K562 (cell line): ENCODE data around the gene APOLD1. TPM values are rescaled to one million over a fixed set of nuclear protein-coding genes. Genes with fewer than 3 reads are reported as not detected.

Experiments used
- ARID1B ChIP-seq: fragments of 450-650 bp; IDR thresholded peaks from 2 replicates; pipeline ENCODE4 v1.6.1; 2016; ENCODE audit warnings: antibody characterized with exemption, mild to moderate bottlenecking, inconsistent platforms
- CTBP1 ChIP-seq: fragments of 450-650 bp; IDR thresholded peaks from 2 replicates; pipeline ENCODE4 v1.6.1; 2016; ENCODE audit warnings: borderline replicate concordance
- DPF2 ChIP-seq: fragments of 450-650 bp; IDR thresholded peaks from 2 replicates; pipeline ENCODE4 v1.6.1; 2016
- L3MBTL2 ChIP-seq: fragments of 450-650 bp; IDR thresholded peaks from 2 replicates; pipeline ENCODE4 v1.6.1; 2016; ENCODE audit warnings: mild to moderate bottlenecking, moderate library complexity
- RAD51 ChIP-seq: fragments of 450-650 bp; IDR thresholded peaks from 2 replicates; pipeline ENCODE4 v1.7.1; 2016; ENCODE audit warnings: low read depth, mild to moderate bottlenecking, borderline replicate concordance
- SMARCE1 ChIP-seq: fragments of 450-650 bp; IDR thresholded peaks from 2 replicates; pipeline ENCODE4 v1.7.1; 2016; ENCODE audit warnings: mild to moderate bottlenecking
- polyA plus RNA-seq, 8 experiments: library from polyadenylated mRNA; depleted of rRNA in 4 of 8; stranded (reverse) in 5 of 8; unstranded in 3 of 8; fragments of >200 nt; fragmentation: Nextera tagmentation in 2 of 8; fragmentation: Illumina TruSeq in 1 of 8; extraction: Ambion mirVana in 2 of 8; extraction: Trizol in 1 of 8; gene quantifications; 2 replicates each; pipeline versions ENCODE4 v1.2.1 to v1.2.3, GENCODE V29; 2011 to 2014; ENCODE audit warnings: inconsistent platforms in 1 of 8, missing spikeins in 1 of 8
- total RNA-seq, 7 experiments: library from RNA; depleted of rRNA in 6 of 7; stranded (reverse); fragments of >200 nt in 6 of 7; fragmentation: Illumina TruSeq in 2 of 7; extraction: Trizol in 2 of 7; gene quantifications; 2 replicates each; pipeline versions ENCODE4 v1.2.1 to v1.2.3, GENCODE V29; 2011 to 2021; ENCODE audit warnings: low replicate concordance in 1 of 7
- TF ChIP-seq, protein P1 (sequence below), 2 experiments: fragments of 450-650 bp; formaldehyde crosslinking in 1 of 2; IDR thresholded peaks; 2 replicates each; pipeline versions ENCODE4 v1.4.0 to v1.6.1; 2014 to 2020; ENCODE audit warnings: mild to moderate bottlenecking in 2 of 2, borderline replicate concordance in 1 of 2, low read depth in 1 of 2
- TF ChIP-seq, protein P2 (sequence below): fragments of 150-350 bp; IDR thresholded peaks from 2 replicates; pipeline ENCODE4 v1.6.1; 2014; ENCODE audit warnings: low read depth, mild to moderate bottlenecking, low read length, borderline replicate concordance
- TF ChIP-seq, protein P3 (sequence below), 2 experiments: fragments of 450-650 bp in 1 of 2; sonication (generic) in 1 of 2; formaldehyde crosslinking in 1 of 2; IDR thresholded peaks in 1 of 2; conservative IDR thresholded peaks in 1 of 2; 2 replicates each; pipeline versions ENCODE4 v1.6.1 to v1.8.1; 2016 to 2023; ENCODE audit warnings: mild to moderate bottlenecking in 2 of 2, moderate library complexity in 2 of 2, inconsistent platforms in 1 of 2, missing genetic modification reagents in 1 of 2
- TF ChIP-seq, protein P4 (sequence below), 2 experiments: fragments of 200-800 bp in 1 of 2; sonication (Bioruptor generic) in 1 of 2; sonication (generic) in 1 of 2; formaldehyde crosslinking in 1 of 2; IDR thresholded peaks in 1 of 2; conservative IDR thresholded peaks in 1 of 2; 2 replicates each; pipeline versions ENCODE4 v1.5.0 to v1.6.1; 2016 to 2020; ENCODE audit warnings: missing compliant biosample characterization in 1 of 2, missing genetic modification characterization in 1 of 2, missing genetic modification reagents in 1 of 2

Gene APOLD1
- total and polyA plus RNA-seq, 9 of the 15 experiments (the other 6 are each of a cell fraction or from before 2014, with no cell fraction given), result 0.28 to 1.1 (median 0.61) TPM

DNA sequence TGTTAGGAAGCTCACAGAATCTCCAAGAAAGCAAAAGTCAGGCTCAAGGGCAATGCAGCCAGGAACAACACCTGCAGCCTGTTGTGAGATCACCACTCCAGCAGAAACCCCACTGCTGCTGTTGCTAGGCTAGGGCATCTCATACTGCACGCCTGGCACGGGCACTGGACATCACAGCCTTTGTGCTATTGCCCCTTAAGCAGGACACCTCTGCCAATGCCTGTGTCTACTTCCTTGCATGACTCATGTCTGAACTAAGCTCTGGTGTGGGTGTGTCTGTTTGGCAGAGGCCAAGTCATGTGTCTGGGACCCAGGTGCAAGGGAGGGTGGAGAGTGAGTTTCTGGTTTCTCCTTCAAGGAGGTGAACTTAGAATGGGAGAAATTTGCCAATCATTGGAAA, 17.7 kb downstream of the APOLD1 start (continued):
- TF ChIP-seq, protein P1, sequence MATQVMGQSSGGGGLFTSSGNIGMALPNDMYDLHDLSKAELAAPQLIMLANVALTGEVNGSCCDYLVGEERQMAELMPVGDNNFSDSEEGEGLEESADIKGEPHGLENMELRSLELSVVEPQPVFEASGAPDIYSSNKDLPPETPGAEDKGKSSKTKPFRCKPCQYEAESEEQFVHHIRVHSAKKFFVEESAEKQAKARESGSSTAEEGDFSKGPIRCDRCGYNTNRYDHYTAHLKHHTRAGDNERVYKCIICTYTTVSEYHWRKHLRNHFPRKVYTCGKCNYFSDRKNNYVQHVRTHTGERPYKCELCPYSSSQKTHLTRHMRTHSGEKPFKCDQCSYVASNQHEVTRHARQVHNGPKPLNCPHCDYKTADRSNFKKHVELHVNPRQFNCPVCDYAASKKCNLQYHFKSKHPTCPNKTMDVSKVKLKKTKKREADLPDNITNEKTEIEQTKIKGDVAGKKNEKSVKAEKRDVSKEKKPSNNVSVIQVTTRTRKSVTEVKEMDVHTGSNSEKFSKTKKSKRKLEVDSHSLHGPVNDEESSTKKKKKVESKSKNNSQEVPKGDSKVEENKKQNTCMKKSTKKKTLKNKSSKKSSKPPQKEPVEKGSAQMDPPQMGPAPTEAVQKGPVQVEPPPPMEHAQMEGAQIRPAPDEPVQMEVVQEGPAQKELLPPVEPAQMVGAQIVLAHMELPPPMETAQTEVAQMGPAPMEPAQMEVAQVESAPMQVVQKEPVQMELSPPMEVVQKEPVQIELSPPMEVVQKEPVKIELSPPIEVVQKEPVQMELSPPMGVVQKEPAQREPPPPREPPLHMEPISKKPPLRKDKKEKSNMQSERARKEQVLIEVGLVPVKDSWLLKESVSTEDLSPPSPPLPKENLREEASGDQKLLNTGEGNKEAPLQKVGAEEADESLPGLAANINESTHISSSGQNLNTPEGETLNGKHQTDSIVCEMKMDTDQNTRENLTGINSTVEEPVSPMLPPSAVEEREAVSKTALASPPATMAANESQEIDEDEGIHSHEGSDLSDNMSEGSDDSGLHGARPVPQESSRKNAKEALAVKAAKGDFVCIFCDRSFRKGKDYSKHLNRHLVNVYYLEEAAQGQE (IDR thresholded peaks at IDR 0.05; ENCODE audit: borderline replicate concordance), result 0 out of 2 replicates have a peak, but pooled peaks have one; percentile 3
- TF ChIP-seq, protein P1 (CRISPR knock-in tag; IDR thresholded peaks at IDR 0.05; ENCODE audit: low read depth), result no peak
- TF ChIP-seq DPF2 (peak; percentile 74), RAD51 (peak; percentile 48; the same call in 1 of the 2 replicates), CTBP1 (peak; percentile 36; the same call in 1 of the 2 replicates), ARID1B (peak; percentile 46), L3MBTL2 (peak; percentile 29; the same call in 1 of the 2 replicates), SMARCE1 (peak; percentile 36; the same call in 1 of the 2 replicates)
- TF ChIP-seq, protein P2, sequence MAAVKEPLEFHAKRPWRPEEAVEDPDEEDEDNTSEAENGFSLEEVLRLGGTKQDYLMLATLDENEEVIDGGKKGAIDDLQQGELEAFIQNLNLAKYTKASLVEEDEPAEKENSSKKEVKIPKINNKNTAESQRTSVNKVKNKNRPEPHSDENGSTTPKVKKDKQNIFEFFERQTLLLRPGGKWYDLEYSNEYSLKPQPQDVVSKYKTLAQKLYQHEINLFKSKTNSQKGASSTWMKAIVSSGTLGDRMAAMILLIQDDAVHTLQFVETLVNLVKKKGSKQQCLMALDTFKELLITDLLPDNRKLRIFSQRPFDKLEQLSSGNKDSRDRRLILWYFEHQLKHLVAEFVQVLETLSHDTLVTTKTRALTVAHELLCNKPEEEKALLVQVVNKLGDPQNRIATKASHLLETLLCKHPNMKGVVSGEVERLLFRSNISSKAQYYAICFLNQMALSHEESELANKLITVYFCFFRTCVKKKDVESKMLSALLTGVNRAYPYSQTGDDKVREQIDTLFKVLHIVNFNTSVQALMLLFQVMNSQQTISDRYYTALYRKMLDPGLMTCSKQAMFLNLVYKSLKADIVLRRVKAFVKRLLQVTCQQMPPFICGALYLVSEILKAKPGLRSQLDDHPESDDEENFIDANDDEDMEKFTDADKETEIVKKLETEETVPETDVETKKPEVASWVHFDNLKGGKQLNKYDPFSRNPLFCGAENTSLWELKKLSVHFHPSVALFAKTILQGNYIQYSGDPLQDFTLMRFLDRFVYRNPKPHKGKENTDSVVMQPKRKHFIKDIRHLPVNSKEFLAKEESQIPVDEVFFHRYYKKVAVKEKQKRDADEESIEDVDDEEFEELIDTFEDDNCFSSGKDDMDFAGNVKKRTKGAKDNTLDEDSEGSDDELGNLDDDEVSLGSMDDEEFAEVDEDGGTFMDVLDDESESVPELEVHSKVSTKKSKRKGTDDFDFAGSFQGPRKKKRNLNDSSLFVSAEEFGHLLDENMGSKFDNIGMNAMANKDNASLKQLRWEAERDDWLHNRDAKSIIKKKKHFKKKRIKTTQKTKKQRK, result no peak
- TF ChIP-seq, protein P3, sequence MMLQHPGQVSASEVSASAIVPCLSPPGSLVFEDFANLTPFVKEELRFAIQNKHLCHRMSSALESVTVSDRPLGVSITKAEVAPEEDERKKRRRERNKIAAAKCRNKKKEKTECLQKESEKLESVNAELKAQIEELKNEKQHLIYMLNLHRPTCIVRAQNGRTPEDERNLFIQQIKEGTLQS (IDR thresholded peaks at IDR 0.05), result peak; percentile 87
- TF ChIP-seq, protein P3 (CRISPR knock-in tag; conservative IDR thresholded peaks at IDR 0.05), result no peak
- TF ChIP-seq, protein P4, sequence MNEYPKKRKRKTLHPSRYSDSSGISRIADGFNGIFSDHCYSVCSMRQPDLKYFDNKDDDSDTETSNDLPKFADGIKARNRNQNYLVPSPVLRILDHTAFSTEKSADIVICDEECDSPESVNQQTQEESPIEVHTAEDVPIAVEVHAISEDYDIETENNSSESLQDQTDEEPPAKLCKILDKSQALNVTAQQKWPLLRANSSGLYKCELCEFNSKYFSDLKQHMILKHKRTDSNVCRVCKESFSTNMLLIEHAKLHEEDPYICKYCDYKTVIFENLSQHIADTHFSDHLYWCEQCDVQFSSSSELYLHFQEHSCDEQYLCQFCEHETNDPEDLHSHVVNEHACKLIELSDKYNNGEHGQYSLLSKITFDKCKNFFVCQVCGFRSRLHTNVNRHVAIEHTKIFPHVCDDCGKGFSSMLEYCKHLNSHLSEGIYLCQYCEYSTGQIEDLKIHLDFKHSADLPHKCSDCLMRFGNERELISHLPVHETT (CRISPR knock-in tag; conservative IDR thresholded peaks at IDR 0.05 in 1 of 2, IDR thresholded peaks at IDR 0.05 in 1 of 2), result 0 out of 4 replicates have a peak, but pooled peaks of 1 of the 2 experiments have one; percentile 27
